Fibroblast of skin of right biceps (primary cell): ENCODE results near the gene PTPRE.

Experiments used
- DNase-seq: peaks from one replicate; pipeline ENCODE4 v3.0.0-alpha.2; 2013

The PTPRE gene

DNA sequence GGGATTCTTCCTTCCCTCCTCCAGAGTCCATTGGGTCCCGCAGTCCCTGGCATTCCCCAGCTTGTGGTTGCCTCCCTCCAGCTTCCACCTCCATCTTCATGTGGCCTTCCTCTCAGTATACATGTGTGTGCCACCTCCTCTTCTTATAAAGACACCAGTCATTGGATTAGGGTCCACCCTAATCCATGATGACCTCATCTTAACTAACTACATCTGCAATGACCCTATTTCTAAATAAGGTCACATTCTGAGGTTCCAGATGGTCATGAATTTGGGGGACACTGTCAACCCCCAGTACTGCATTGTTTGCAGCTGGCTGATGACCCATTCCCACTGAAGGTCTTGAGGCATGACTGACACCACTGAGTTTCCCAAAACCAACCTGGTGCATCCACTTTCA lies 99.0 kb downstream of the PTPRE start:
- no peak for DNase-seq

DNA sequence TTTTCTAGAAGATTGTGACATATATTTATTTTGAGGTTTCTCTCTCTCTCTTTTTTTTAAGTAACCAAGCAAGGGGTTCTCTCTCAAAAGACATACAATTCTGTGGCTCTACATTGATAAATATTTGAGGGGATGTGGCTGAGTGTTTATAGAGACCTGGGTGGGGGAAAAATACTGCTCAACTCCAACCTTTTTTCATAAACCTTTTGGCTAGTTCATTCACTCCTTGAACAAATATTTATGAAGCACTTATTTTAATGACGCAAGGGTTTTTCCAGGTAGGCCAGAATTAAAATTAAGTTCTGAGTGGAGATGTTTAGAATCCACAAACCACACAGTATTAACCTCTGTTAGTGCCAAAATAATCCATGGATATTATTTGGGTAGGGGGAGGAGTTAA lies 100.2 kb downstream of the PTPRE start:
- no peak for DNase-seq

DNA sequence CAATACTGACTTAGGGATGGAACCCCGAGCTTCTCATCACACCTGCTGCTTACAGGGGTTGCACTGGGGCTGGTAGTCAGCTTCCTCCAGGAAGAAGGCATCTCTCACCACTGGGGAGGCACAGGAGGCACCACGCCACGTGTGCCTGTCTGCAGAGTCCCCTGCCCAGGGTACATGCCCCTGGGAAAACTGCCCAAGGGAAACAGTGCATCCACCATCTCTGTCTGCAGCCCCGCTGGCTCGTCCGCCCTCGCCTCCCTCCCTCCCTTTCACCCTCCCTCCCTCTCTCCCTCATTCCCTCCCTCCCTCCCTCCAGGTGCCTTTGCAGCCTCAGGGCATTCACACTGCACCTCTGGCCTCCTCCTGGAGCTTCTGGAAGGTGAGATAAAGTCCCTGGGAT lies 101.1 kb downstream of the PTPRE start:
- DNase-seq = no peak

DNA sequence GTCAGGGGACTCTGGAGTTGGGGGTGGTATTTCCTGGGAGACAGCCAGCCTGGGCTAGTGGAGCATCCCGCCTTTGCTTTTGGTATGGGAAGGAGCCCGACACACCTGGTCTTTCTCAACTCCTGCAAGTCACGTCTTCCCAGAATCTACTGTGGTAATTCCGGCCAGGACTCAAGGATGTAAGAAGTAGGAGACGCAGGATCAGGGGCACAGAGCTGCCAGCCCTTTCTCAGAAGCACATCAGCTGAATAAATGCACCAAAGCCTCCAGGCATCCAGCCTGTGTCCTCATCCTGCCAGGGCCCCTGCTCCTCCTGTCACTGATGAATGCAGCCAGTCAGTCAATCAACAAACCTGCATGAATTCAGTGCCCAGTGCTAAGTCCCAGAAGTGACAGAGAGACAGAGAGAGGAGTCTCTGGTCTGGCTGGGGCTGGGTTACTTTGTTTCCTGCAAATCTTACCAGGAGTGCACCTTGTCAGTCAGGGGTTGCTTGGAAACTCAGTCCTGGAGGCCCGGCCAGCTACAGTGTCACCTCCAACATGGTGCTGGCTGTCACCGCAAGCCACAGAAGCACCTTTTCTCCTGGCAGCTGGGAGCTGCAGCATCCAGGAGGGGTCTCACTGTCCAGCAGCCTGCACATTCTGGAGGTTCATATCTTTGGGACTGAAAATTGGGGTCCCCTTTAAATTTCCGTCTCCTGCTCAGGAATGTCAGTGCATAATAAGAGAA lies 101.8 kb downstream of the PTPRE start:
- DNase-seq = no peak

DNA sequence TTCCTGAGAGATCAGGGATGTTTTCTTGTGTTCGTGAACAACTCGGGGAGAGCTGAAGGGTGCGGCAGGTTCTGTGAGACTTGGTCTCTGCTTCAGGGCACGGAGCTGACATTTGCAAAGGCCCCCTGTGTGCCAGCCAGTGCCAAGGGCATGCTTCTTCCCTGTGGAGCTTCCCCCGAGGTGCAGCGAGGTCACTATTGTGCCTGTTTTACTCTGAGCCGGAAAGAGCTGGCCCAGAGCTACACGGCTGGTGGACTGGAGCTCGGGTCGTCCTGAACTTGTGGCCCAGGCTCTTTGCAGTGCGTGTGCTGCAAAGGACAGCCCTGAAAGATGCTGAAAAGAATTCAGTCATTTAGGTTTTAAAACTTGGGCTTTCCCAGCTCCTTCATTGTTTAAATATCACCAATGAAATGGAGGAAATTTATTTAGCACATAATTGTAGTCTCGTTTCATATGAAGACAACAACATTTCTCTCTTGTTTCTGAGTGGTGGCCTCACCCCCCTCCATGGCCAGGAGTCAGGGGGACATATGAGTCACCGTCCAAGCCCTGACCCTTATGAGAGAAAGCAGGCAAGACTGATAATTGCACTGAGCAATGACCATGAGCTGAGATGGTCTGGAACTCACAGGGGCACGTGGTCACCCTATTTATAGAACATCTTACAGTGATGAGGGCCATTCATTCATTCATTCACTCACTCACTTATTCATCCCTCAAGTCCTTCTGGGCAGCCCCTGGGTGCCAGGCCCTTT lies 102.6 kb downstream of the PTPRE start:
- DNase-seq = no peak

DNA sequence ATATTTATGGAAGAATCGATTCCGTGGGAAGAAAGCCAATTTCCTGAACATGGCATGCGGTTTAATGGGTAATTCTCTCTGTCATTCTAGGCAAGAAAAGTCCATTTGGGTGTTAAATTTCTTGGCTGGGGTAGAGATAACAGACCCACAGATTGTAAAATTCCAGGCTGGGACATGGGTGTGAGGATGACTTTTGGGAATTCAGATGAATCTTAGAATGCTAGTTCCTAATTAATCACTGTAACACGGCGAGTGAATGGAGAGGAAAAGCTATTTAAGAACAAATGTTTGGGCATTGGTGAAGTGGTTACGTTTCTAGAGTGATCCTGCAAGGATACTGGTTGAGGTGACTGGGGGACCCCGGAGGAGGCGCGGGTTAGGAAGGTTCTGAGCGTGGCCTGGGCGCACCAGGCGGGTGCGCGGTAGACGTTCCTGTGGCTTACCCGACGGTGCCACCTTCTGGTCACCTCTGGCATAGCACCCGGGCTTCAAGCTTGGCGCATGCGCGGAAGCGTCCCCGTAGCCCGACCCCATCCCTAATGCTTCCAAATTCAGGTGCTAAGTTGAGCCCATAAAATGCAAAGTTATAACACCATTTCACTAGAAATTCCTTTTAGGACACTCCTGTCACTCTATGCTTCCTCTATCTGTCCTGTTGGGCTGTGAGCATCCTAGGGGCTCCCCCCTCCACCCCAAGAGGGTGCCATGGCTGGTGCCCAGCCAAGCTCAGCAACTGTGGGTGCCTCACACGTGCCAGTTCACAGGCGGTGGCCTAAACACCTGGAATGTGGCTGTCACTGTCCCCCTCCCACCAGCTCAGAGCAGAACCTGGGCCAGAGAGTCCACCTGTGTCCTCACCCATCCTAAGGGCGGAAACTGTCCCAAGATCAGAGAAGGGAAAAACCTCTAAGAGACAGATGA lies 104.4 kb downstream of the PTPRE start:
- peak; percentile 48 for DNase-seq

DNA sequence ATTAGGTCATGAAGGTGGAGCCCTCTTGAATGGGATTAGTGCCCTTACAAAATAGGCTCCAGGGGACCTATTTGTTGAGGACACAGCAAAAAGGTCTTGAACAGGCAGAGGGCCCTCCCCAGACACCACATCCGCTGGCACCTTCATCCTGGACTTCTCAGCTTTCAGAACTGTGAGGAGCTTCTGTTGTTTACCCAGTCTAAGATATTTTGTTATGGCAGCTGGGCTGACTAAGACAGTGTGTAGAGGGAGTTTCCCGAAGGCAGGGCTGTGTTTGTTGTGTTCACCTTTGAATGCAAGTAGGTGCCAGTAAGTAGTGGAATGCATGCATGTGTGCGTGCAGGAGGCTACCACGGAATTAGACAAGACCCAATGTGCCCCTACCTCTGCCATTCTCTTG lies 106.7 kb downstream of the PTPRE start:
- no peak for DNase-seq

DNA sequence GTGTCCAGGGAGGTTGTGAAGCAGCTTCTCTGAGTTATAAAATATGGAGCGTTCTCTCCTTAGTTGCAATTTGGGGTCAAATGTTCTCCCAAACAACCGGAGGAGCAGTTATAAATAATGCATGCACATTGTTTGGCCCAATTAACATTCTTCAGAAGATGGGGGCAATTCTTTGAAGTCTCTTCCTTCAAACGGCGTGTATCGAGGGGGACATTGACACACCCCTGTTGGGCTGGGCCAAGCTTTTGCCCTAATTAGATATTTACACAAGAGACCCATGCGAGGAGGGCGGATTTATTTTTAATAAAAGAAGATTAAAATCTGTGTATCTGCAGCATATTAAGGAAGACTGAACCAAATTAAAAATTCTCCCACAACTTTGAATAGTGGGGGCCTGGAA lies 107.3 kb downstream of the PTPRE start:
- DNase-seq = no peak

DNA sequence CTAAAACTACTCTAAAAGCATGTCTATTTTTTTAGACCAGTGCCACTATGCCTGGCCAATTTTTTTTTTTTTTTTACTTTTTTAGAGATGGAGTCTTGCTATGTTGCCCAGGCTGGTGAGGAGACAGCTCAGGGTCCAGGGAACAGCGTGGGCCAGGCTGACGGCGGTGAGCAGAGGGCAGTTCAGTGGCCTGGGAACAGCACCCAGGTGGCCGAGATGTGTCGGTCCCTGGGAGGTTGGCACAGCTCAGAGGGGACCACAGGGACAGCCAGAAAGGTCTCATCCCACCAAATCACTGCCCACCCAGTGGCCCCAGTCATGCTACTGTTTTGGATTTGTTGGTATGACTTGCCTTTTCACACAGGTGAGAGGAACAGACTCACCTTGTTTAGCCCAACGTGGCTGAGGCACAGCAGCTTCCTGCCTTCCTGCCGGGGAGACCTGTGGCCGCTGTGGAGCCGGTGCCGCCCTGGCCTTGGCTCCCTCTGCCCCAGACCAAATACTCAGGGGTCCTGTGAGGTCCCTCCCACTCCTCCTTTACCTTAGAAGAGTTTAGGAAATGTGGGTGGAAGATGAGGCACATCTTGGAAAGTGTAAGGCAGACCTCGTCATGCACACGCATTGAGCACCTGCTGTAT lies 109.6 kb downstream of the PTPRE start:
- no peak for DNase-seq

DNA sequence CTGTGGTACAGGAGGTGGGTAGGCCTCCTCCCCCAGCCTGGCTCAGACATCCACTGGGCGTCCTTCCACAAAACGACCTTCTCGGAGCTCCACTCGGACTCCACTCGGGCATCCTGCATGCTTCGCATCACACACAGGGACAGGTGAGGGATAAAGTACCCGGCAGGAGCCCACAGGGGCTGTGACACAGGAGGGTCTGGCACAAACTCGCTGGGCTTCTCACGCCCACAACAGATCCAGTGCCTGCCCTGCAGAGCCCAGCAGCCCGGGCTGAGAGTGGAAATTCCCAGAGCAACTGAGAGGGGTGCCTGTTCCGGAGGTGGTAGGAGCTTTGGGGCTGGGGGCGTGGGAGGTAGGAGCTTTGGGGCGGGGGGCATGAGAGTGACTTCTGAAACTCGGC lies 110.9 kb downstream of the PTPRE start:
- no peak for DNase-seq

DNA sequence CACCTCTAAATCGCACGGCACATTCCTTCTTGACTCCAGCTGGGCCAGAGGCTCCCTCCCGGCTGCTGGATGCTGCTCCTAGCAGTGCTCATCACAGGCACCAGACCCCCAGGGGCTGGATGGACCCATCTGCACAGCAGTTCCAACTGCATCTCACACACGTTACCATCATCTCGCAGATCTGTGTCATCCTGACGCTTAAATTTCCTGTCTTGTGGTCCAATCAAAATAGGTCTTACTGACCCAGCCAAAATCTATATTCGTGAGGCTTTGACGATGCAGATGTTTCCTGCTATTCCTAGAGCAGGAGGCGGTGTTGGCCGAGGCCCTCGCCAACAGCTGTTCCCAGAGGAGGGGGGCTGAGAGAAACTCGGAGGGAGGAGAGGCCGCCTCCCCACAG lies 111.3 kb downstream of the PTPRE start:
- peak; percentile 8 for DNase-seq

DNA sequence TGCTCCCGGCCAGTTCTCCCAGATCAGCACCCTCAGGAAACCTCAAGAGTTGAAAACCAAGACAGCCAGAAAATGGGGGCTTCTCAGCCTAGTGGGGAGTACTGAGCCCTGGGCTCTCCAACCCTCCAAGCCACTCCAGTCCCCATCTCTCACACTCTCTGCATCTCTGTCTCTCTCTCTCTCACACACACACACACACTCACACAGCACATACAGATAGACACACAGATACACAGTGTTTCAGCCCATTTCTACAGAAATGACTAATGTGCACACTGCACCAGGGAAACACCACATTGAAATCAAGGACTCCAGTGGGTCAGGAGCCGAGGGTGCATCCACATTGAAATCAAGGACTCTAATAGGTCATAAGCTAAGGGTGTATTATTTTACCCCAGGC lies 111.8 kb downstream of the PTPRE start:
- DNase-seq = no peak

DNA sequence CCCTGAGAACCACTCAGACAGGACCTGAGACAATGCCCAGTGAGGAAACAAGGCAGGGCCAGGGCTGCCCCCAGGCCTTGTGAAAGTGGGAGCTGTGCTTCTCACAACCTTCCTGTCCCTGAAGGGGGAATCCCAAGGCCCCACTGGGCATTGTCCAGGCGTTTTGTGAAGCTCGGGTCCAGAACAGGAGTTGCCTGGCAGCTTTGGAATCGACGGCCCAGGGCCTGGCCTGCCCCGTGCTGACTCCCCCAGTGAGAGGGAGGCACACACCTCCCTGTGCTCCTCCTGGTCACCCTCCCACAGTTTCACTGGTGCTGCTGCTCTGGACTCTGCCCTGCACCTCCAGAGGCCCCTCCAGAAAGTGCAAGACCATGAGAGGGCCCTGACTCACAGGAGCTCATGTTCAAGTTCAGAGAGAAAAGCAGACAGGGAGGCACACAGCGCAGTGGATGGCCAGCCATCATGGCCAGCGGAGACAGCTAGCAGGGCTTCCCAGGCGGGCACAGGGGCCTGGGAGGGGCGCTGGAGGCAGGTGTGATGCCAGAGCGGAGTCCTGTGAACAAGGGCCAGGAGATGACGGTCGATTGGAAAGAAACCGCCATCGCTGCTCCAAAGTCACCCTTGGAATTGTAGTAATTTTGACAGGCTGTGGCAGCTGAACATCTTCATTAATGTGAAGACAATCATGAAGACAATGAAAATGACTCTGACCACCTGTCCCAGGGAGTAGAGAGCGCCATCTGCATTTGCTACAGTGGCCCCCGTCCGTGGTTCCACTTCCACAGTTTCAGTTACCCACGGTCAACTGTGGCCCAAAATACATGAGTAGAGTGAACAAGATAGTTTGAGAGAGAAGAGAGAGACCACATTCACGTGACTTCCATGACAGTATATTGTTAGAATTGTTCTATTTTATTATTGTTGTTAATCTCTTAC lies 115.6 kb downstream of the PTPRE start:
- no peak for DNase-seq

DNA sequence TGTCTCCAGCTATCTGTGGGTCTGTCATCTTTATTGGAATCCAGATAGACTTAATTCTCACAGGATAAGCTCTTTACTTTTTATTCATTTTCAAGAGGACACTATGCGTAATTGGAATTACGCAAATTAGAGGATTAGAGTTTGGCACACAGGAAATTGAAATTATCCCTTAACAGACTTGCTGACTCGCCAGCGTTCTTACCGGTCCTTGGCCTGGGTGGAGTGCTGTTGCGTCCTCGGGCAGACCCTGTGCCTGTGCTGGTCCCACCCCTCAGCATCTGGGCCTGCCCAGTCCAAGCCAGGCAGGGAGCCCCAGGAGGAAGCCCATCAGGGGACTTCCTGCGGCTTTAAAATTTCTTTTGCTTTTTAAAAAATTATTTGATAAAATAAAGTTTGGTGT lies 117.5 kb downstream of the PTPRE start:
- DNase-seq = no peak

DNA sequence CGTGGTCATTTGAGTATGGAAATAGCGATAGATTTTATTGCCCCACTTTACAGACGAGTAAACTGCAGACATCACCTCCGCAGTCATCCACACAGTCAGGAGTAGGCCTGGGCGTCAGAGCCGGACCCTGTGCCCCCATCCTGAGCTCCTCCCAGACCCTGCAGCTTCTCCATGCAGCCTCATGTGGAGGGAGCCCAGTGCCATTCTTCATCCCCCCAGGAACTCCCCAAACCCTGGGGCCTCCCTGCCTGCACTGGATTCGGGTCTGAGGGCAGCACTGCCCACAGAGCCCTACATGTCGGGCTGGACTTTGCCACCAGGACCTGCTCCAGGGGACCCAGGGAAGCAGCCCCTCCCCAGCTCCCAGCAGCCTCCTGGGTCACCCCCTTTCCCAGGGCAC lies 118.5 kb downstream of the PTPRE start:
- no peak for DNase-seq

DNA sequence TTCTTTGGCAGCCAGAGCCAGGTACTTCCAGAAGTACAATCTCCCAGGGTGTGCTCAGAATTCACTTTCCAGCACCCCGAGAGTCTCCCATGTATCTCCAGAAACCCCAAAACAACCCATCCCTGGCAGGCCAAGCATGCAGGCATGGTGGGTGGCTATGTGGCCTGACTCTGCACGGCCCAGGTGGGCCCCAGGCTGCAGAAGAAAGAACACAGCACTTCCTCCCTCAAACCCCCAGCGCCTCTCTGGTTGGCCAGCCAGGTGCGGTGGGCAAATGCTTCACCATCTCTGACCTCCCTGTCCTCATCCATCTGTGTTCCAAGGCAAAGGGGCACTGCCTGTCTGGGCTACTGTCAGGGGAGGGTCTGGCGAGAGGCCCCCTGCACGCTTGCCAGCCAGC lies 119.0 kb downstream of the PTPRE start:
- no peak for DNase-seq

DNA sequence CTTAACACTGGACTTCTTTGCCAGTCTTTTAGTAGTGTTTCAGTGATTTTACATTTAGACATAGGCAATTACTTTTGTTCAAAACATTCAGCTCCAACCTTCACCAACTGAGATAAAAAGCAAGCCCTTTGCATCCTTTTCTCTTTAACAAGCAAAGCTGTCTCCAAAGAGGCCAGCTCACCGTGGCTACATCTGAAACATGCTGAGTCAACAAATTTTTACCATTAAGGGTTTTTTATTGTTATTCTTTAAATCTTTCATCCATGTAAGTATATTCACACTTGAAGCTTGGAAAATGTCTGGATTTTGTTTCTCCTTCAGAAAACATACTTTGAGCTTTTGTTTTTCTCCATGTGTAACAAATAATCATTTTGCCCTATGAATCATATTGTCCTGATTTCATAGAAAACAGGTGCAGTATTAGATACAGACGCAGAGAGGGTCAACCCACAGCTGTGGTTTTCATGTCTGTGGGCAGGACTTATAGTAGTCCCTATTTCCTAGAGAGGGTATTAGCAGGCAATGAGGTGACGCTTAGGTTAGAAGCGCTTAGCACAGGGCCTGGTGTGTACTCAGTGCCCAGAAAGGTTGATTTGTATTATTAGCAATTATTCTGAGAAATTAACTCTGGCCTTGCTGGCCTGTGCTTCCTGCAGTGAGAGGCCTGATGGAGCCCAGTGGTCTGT lies 119.9 kb downstream of the PTPRE start:
- no peak for DNase-seq

DNA sequence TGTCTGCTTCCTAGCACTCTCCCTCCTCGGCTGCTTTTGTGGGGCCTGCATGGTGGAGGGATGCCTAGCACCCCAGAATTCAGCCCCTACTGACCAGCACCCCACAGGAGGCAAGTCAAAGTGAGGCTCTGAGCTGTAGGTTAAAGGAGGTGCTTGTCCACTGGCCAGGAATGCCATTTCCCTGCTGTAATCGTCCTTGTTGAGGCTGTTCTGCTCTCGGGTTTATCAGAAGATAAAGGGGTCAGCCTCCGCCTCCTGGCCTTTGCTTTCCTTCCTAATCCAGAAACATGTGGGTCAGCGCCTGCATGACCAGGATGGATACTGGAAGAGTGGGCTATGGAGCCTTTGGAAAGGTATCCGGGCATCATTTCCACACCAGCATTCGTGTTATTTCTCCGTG lies 120.4 kb downstream of the PTPRE start:
- DNase-seq = no peak

DNA sequence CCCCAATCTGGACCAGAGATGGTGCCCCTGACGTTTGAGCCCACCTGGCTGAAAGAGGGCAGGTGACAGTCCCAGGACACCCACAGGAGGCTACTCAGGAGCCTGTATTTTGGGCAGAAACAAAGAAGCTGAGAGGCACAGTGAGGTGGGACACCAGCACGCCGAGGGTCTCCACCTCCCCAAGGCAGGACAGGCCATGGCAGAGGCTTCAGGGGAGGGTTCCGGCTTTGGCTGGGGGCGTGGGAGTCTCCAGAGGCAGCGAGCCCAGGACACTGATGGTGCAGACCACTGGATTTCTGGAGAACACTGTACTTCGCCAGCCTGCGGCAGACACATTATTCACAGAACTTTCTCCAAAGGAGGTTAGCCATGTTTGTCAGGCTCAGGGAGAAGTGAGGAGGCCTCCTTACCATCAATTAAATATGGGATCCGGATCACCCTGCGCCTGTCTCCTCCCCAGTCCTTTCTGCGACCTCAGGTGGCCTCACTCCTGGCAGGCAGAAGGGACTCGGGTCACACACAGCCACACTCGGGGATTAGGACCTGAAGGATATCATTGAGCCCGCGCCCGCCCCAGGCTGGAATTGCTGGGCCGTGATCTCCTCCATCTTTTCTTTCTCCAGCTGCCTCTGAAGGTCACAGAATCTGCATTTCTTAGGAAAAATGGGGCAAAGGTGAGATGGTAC lies 121.1 kb downstream of the PTPRE start:
- no peak for DNase-seq

DNA sequence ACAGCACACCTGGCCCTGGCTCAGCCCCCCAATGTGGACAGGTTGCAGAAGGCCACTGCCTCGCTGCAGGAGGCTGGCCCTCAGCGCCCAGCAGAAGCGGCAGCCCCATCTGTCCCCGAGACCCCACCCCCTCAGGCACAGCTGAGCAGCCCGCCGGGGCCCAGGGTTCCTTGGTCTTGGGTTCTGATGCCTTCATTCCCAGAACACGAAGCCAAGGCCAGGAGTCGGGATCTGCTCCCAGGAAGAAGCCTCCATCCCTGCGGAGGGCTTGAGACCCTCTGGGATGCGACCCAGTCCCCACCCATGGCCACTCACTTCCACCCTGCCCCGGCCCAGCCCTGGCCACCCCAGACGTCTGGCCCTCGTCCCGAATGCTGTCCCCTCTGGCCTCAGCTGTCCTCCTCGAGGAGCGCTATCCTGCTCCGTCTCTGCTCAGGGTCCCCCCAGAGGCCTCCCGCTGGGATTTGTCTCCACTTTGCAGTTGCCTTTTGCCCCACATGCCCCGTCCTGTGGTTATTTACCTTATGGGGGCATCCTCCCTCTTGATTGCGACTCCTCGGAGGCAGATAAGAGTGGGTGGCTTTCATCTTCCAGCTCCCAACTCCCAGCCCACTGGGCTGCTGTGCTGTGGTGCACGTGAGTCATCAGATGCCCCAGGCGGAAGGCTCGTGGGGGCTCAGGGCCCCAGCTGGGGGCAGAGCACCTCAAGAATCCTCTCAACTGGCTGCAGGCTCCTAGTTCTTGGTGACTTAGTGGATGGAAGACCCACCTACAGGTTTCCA lies 121.8 kb downstream of the PTPRE start:
- DNase-seq = no peak
